Naive thymus-derived CD4-positive, alpha-beta T cell (primary cell): ENCODE results near the gene DCUN1D3. TPM values are rescaled to one million over a fixed set of nuclear protein-coding genes. Genes with fewer than 3 reads are reported as not detected.
"Not testable (repeated sequence)": the region's sequence is repeated elsewhere in the genome, so short reads cannot be mapped to it uniquely, and the experiment has no call there.

Experiments
- ATAC-seq: fragments of 150-1000 bp; cut with Tn5 transposase; 2 replicates; pipeline ENCODE4 v1.10.0; 2021; ENCODE audit warnings: mild to moderate bottlenecking, moderate library complexity
- CTCF ChIA-PET: fragments of 350-600 bp; sonication (Branson Sonifier 250); formaldehyde crosslinking; loops from one replicate; lab custom pipeline; 2021; ENCODE audit warnings: antibody characterized with exemption; lab: Charles Lee
- POLR2A ChIA-PET: fragments of 350-600 bp; sonication (Branson Sonifier 250); formaldehyde crosslinking; loops from one replicate; lab custom pipeline; 2021; ENCODE audit warnings: antibody characterized with exemption, inconsistent platforms; lab: Charles Lee
- DNase-seq, 9 donors: peaks; one replicate each; pipeline versions ENCODE4 v3.0.0 to v3.0.0-alpha.2; 2020 to 2022; ENCODE audit warnings: mixed read lengths in 1 of 9
- H3K27ac ChIP-seq: one replicate; pipeline ENCODE4 v1.7.0; 2013; ENCODE audit warnings: mild to moderate bottlenecking, low read depth, low read length, moderate library complexity
- H3K27me3 ChIP-seq, 2 donors: one replicate each; pipeline ENCODE4 v1.7.0; 2013; ENCODE audit warnings: low read length in 2 of 2, mild to moderate bottlenecking in 2 of 2, moderate library complexity in 2 of 2; ENCODE audit not compliant: control insufficient read depth in 2 of 2, insufficient read depth in 2 of 2
- H3K36me3 ChIP-seq, 3 experiments: 1 replicate in 2 of 3; 2 replicates in 1 of 3; pipeline ENCODE4 v1.7.0; 2013; ENCODE audit warnings: low read length in 3 of 3, mild to moderate bottlenecking in 3 of 3, moderate library complexity in 1 of 3; ENCODE audit not compliant: insufficient read depth in 3 of 3, control insufficient read depth in 2 of 3
- H3K4me1 ChIP-seq, 2 donors: one replicate each; pipeline ENCODE4 v1.7.0; 2013; ENCODE audit warnings: low read length in 2 of 2, mild to moderate bottlenecking in 2 of 2, moderate library complexity in 1 of 2; ENCODE audit not compliant: control insufficient read depth in 2 of 2, insufficient read depth in 2 of 2
- H3K4me3 ChIP-seq: 2 replicates; pipeline ENCODE4 v1.7.0; 2013; ENCODE audit warnings: mild to moderate bottlenecking, low read length
- H3K9me3 ChIP-seq, 3 experiments: 1 replicate in 2 of 3; 2 replicates in 1 of 3; pipeline ENCODE4 v1.7.0; 2013; ENCODE audit warnings: low read length in 3 of 3; ENCODE audit not compliant: control insufficient read depth in 2 of 3
- H3K27ac Mint-ChIP-seq, 9 donors: one replicate each; pipeline ENCODE4 v1.8.0; 2020 to 2022; ENCODE audit warnings: mixed read lengths in 9 of 9, mild to moderate bottlenecking in 8 of 9, moderate library complexity in 5 of 9, inconsistent platforms in 2 of 9
- H3K27me3 Mint-ChIP-seq, 5 donors: one replicate each; pipeline ENCODE4 v1.8.0; 2021 to 2022; ENCODE audit warnings: mixed read lengths in 5 of 5, mild to moderate bottlenecking in 1 of 5
- H3K36me3 Mint-ChIP-seq, 5 donors: one replicate each; pipeline ENCODE4 v1.8.0; 2020 to 2022; ENCODE audit warnings: mixed read lengths in 5 of 5, mild to moderate bottlenecking in 3 of 5, inconsistent platforms in 1 of 5
- H3K4me1 Mint-ChIP-seq, 7 donors: one replicate each; pipeline ENCODE4 v1.8.0; 2020 to 2022; ENCODE audit warnings: mixed read lengths in 7 of 7, mild to moderate bottlenecking in 3 of 7, inconsistent platforms in 1 of 7
- H3K4me3 Mint-ChIP-seq, 10 donors: one replicate each; pipeline ENCODE4 v1.8.0; 2020 to 2022; ENCODE audit warnings: mild to moderate bottlenecking in 10 of 10, mixed read lengths in 10 of 10, moderate library complexity in 6 of 10, inconsistent platforms in 2 of 10
- H3K9me3 Mint-ChIP-seq, 11 donors: one replicate each; pipeline ENCODE4 v1.8.0; 2020 to 2022; ENCODE audit warnings: mixed read lengths in 11 of 11, mild to moderate bottlenecking in 4 of 11, inconsistent platforms in 1 of 11, moderate library complexity in 1 of 11
- intact Hi-C, 2 donors: fragments of 100-400 bp; cut with micrococcal nuclease; formaldehyde crosslinking; loops; one replicate each; pipeline ENCODE4 v1.15.1; 2023
- polyA plus RNA-seq, 2 donors: library from polyadenylated mRNA; unstranded; fragments of 300-500 nt; fragmentation: Illumina TruSeq; gene quantifications; one replicate each; pipeline ENCODE4 v1.2.3, GENCODE V29; 2021
- total RNA-seq, 6 experiments: library from RNA in 5 of 6; stranded (reverse) in 5 of 6; gene quantifications; 1 replicate in 5 of 6; 2 replicates in 1 of 6; pipeline ENCODE4 v1.2.3 and lab custom pipeline; 2021 to 2026

Gene DCUN1D3
- 10 to 100 TPM in 1 of 5 experiments, 1 to 10 TPM in 4; 4.0 to 15.7 (median 6.5) TPM for total RNA-seq
- 1 to 10 TPM in 1 of 2 donors, under 1 TPM in 1; 0.82 to 1.4 TPM for polyA plus RNA-seq
- 12.5 reads per million, percentile 40 among the genes with 10 or more reads in this experiment for total RNA-seq (lab: John Stamatoyannopoulos, UW)

- H3K27me3 ChIP-seq: no peaks in the 10 kb centered on the region
- ATAC-seq (peak; percentile 80), DNase-seq (peak; percentile 65 to 90 (median 79))
- Mint-ChIP-seq H3K4me3 (peak within 1 kb of the TSS; percentile 87 to 99 (median 96)), H3K36me3 (peaks cover 4 to 34% (median 5%) of the 10 kb centered on the region in 5 donors), H3K27ac (peak within 1 kb of the TSS; percentile 94 to 99 (median 97)), H3K4me1 (peaks cover 52 to 76% (median 71%) of the 10 kb centered on the region in 7 donors), H3K9me3 (peaks cover 0 to 5% (median 0%) of the 10 kb centered on the region in 11 donors), H3K27me3 (no peaks in the 10 kb centered on the region)
- peak within 1 kb of the TSS; percentile 88 for H3K4me3 ChIP-seq
- ChIA-PET CTCF (interaction anchor here (0.6 kb wide), 1 partner anchor 26 kb away, joined by 3 read pairs; no protein-coding TSS in a partner anchor), POLR2A (interaction anchor here (0.7 to 2.5 kb wide), 6 partner anchors 22 to 1437 kb away, joined by 3 to 12 read pairs (median 3); no protein-coding TSS in a partner anchor)
- H3K36me3 ChIP-seq: peaks cover 0 to 6% (median 0%) of the 10 kb centered on the region in 3 experiments
- intact Hi-C loops: loop anchor here (1.0 to 10.0 kb wide), 18 partner anchors 16 to 1833 kb away; partner anchors contain the start of genes ERI2 (in 2 of the 2), LDAF1 (in 2 of the 2), REXO5 (in 2 of the 2) and THUMPD1 (in 2 of the 2)
- no peaks in the 10 kb centered on the region for H3K9me3 ChIP-seq
- H3K27ac ChIP-seq: peak within 1 kb of the TSS; percentile 97
- peaks cover 23 to 29% of the 10 kb centered on the region in 2 donors for H3K4me1 ChIP-seq
Observed at GRCh38 chr16:20900299-20901067, at the start of gene DCUN1D3, which contains the start of gene LYRM1. DCUN1D3 (minus strand) TSS chr16:20900358; CDS start chr16:20862538, 37,820 bp downstream. LYRM1 (plus strand) TSS chr16:20900771; CDS start chr16:20915556, 14,785 bp downstream.

GRCh38 chr16:20949660-20950059 is 49.5 kb upstream of the DCUN1D3 start:
- ChIA-PET POLR2A (no interaction called here), CTCF (no interaction called here)
- H3K9me3 Mint-ChIP-seq: no peaks in the 10 kb centered on the region
- H3K27me3 ChIP-seq: no peaks in the 10 kb centered on the region
- no peaks in the 10 kb centered on the region for H3K4me1 ChIP-seq
- no peak overlapping the region for H3K4me3 Mint-ChIP-seq
- intact Hi-C loops: loop anchor here in 1 of 2 donors (5.0 kb wide), 1 partner anchor 97 kb away; no protein-coding TSS in a partner anchor
- peaks cover 0 to 7% (median 0%) of the 10 kb centered on the region in 7 donors for H3K4me1 Mint-ChIP-seq
- peaks cover 0 to 24% (median 0%) of the 10 kb centered on the region in 5 donors for H3K27me3 Mint-ChIP-seq
- no peaks in the 10 kb centered on the region for H3K36me3 ChIP-seq
- DNase-seq (no peak), ATAC-seq (no peak)
- no peaks in the 10 kb centered on the region for H3K36me3 Mint-ChIP-seq
- H3K9me3 ChIP-seq: no peaks in the 10 kb centered on the region
- no peak overlapping the region for H3K27ac Mint-ChIP-seq
- no peak overlapping the region for H3K27ac ChIP-seq
- H3K4me3 ChIP-seq: no peak overlapping the region

- peaks cover 0 to 18% (median 0%) of the 10 kb centered on the region in 7 donors for H3K4me1 Mint-ChIP-seq
- no peak for DNase-seq
- POLR2A ChIA-PET: no interaction called here
- no peak overlapping the region for H3K27ac ChIP-seq
- intact Hi-C loops: loop anchor here in 1 of 2 donors (5.0 kb wide), 1 partner anchor 96 kb away; no protein-coding TSS in a partner anchor
- no peaks in the 10 kb centered on the region for H3K36me3 ChIP-seq
- H3K4me3 Mint-ChIP-seq: no peak overlapping the region
- no peaks in the 10 kb centered on the region for H3K9me3 Mint-ChIP-seq
- no peak overlapping the region for H3K4me3 ChIP-seq
- no peaks in the 10 kb centered on the region for H3K27me3 ChIP-seq
- H3K27me3 Mint-ChIP-seq: peaks cover 0 to 21% (median 0%) of the 10 kb centered on the region in 5 donors
- no peaks in the 10 kb centered on the region for H3K36me3 Mint-ChIP-seq
- no peak overlapping the region for H3K27ac Mint-ChIP-seq
- no peaks in the 10 kb centered on the region for H3K9me3 ChIP-seq
- H3K4me1 ChIP-seq: no peaks in the 10 kb centered on the region
- no peak for ATAC-seq
- CTCF ChIA-PET: no interaction called here
Observed at GRCh38 chr16:20948444-20948843, 48.3 kb upstream of the DCUN1D3 start.

- peaks cover 0 to 17% (median 0%) of the 10 kb centered on the region in 5 donors for H3K27me3 Mint-ChIP-seq
- Histone ChIP-seq H3K27ac (no peak overlapping the region), H3K27me3 (no peaks in the 10 kb centered on the region), H3K9me3 (no peaks in the 10 kb centered on the region), H3K36me3 (no peaks in the 10 kb centered on the region), H3K4me3 (no peak overlapping the region), H3K4me1 (no peaks in the 10 kb centered on the region)
- H3K4me3 Mint-ChIP-seq: no peak overlapping the region
- peaks cover 0 to 38% (median 4%) of the 10 kb centered on the region in 7 donors for H3K4me1 Mint-ChIP-seq
- CTCF ChIA-PET: no interaction called here
- H3K9me3 Mint-ChIP-seq: no peaks in the 10 kb centered on the region
- no peak for ATAC-seq
- no peak for DNase-seq
- POLR2A ChIA-PET: no interaction called here
- no peaks in the 10 kb centered on the region for H3K36me3 Mint-ChIP-seq
- intact Hi-C loops: loop anchor here in 1 of 2 donors (5.0 kb wide), 1 partner anchor 94 kb away; no protein-coding TSS in a partner anchor
- H3K27ac Mint-ChIP-seq: peak overlapping the region in 1 of 9 donors; percentile 58
Observed at GRCh38 chr16:20946015-20946629, 46.0 kb upstream of the DCUN1D3 start.

- H3K27ac Mint-ChIP-seq: peak overlapping the region in 1 of 9 donors; percentile 58
- not testable (repeated sequence) for ATAC-seq
- intact Hi-C loops: loop anchor here (1.0 to 5.0 kb wide), 4 partner anchors 45 to 139 kb away; partner anchors contain the start of genes DCUN1D3 (in 1 of the 2), ERI2 (in 1 of the 2), LYRM1 (in 1 of the 2) and REXO5 (in 1 of the 2)
Observed at GRCh38 chr16:20945575-20945875, 45.4 kb upstream of the DCUN1D3 start.

More at GRCh38 chr16:20945575-20945875, 45.4 kb upstream of the DCUN1D3 start:
- CTCF ChIA-PET, DNase-seq, H3K27me3 ChIP-seq, H3K4me3 ChIP-seq, H3K4me3 Mint-ChIP-seq, H3K27ac ChIP-seq, H3K36me3 ChIP-seq, H3K36me3 Mint-ChIP-seq, POLR2A ChIA-PET, H3K9me3 Mint-ChIP-seq, H3K9me3 ChIP-seq, H3K4me1 ChIP-seq: not testable (repeated sequence)
- H3K27me3 Mint-ChIP-seq: peaks cover 0 to 12% (median 0%) of the 10 kb centered on the region in 5 donors
- peaks cover 0 to 42% (median 5%) of the 10 kb centered on the region in 7 donors for H3K4me1 Mint-ChIP-seq
